Measurements from ENCODE around the gene MARF1. TPM values are rescaled to one million over a fixed set of nuclear protein-coding genes. Genes with fewer than 3 reads are reported as not detected.
"Not testable (repeated sequence)": the region's sequence is repeated elsewhere in the genome, so short reads cannot be mapped to it uniquely, and the experiment has no call there.

The MARF1 gene
- total RNA-seq, 2 experiments from 2014 or later, result 53.6 to 55.5 TPM

GRCh38 chr16:15586716-15587115, 56.2 kb downstream of the MARF1 start:
- ChIA-PET CTCF (no interaction called here), POLR2A (no interaction called here)

GRCh38 chr16:15585956-15586355, 57.0 kb downstream of the MARF1 start:
- CTCF ChIA-PET, result no interaction called here
- POLR2A ChIA-PET, result no interaction called here

GRCh38 chr16:15583526-15583925, 59.4 kb downstream of the MARF1 start:
- POLR2A ChIA-PET, result no interaction called here
- CTCF ChIA-PET, result no interaction called here

GRCh38 chr16:15581127-15581815, 61.7 kb downstream of the MARF1 start:
- POLR2A ChIA-PET, result no interaction called here
- CTCF ChIA-PET, result no interaction called here

- POLR2A ChIA-PET, result no interaction called here
These were observed 64.1 kb downstream of the MARF1 start for GRCh38 chr16:15578824-15579223.

GRCh38 chr16:15576960-15577958, 65.7 kb downstream of the MARF1 start:
- CTCF ChIA-PET, result no interaction called here
- POLR2A ChIA-PET, result no interaction called here

More at GRCh38 chr16:15578824-15579223, 64.1 kb downstream of the MARF1 start:
- CTCF ChIA-PET, result no interaction called here

- ChIA-PET CTCF (no interaction called here), POLR2A (no interaction called here)
These were observed 67.5 kb downstream of the MARF1 start for GRCh38 chr16:15575293-15576049.

GRCh38 chr16:15574614-15574948, 68.4 kb downstream of the MARF1 start:
- POLR2A ChIA-PET, result no interaction called here
- CTCF ChIA-PET, result no interaction called here

- CTCF ChIA-PET, result not testable (repeated sequence)
These were observed 68.9 kb downstream of the MARF1 start for GRCh38 chr16:15573896-15574613.

GRCh38 chr16:15573274-15573895, 69.6 kb downstream of the MARF1 start:
- CTCF ChIA-PET, result no interaction called here
- POLR2A ChIA-PET, result no interaction called here

More at GRCh38 chr16:15573896-15574613, 68.9 kb downstream of the MARF1 start:
- POLR2A ChIA-PET, result not testable (repeated sequence)

GRCh38 chr16:15572329-15573001, 70.5 kb downstream of the MARF1 start:
- CTCF ChIA-PET, result no interaction called here
- POLR2A ChIA-PET, result interaction anchor here (0.8 kb wide), 1 partner anchor 70 kb away, joined by 5 read pairs; the partner anchor contains the start of gene MARF1

GRCh38 chr16:15571557-15571956, 71.4 kb downstream of the MARF1 start:
- POLR2A ChIA-PET, result no interaction called here
- CTCF ChIA-PET, result no interaction called here

- CTCF ChIA-PET, POLR2A ChIA-PET: not testable (repeated sequence)
These were observed 72.3 kb downstream of the MARF1 start for GRCh38 chr16:15570666-15571065.

GRCh38 chr16:15567823-15568222, 75.1 kb downstream of the MARF1 start:
- CTCF ChIA-PET, result no interaction called here
- POLR2A ChIA-PET, result no interaction called here

- POLR2A ChIA-PET, result no interaction called here
- CTCF ChIA-PET, result interaction anchor here (1.2 kb wide), 1 partner anchor 34 kb away, joined by 4 read pairs; no protein-coding TSS in a partner anchor
These were observed 76.9 kb downstream of the MARF1 start for GRCh38 chr16:15566095-15566494.

- POLR2A ChIA-PET, result no interaction called here
These were observed 78.2 kb downstream of the MARF1 start for GRCh38 chr16:15564604-15565339.

GRCh38 chr16:15559176-15559575, 83.8 kb downstream of the MARF1 start:
- ChIA-PET CTCF (no interaction called here), POLR2A (no interaction called here)

More at GRCh38 chr16:15564604-15565339, 78.2 kb downstream of the MARF1 start:
- CTCF ChIA-PET, result interaction anchor here (1.2 kb wide), 1 partner anchor 35 kb away, joined by 4 read pairs; no protein-coding TSS in a partner anchor

GRCh38 chr16:15557258-15557657, 85.7 kb downstream of the MARF1 start:
- ChIA-PET POLR2A (no interaction called here), CTCF (interaction anchor here (0.7 kb wide), 1 partner anchor 34 kb away, joined by 3 read pairs; no protein-coding TSS in a partner anchor)
